ENCODE measurements around the gene PNMA6A.
"Not testable (repeated sequence)": the region's sequence is repeated elsewhere in the genome, so short reads cannot be mapped to it uniquely, and the experiment has no call there.

GRCh38 chrX:153106092-153106801 is 34.0 kb downstream of the PNMA6A start:
- not testable (repeated sequence) for TF ChIP-seq CTCF (IDR thresholded peaks at IDR 0.05; ENCODE audit: borderline replicate concordance, extremely low read depth, low read length, poor library complexity, severe bottlenecking); EZH2 (IDR thresholded peaks at IDR 0.05; ENCODE audit: borderline replicate concordance, low read depth, low read length, severe bottlenecking)
